Measurements from ENCODE around the gene NPAS3. TPM values are rescaled to one million over a fixed set of nuclear protein-coding genes. Genes with fewer than 3 reads are reported as not detected.

Gene NPAS3
- total RNA-seq, 1 experiment from 2014 or later, result 0.35 TPM

- H3K9me3 Mint-ChIP-seq (ENCODE audit: unreplicated experiment), result no peaks in the 10 kb centered on the region
- TF ChIP-seq CTCF (IDR thresholded peaks at IDR 0.05; ENCODE audit: unreplicated experiment), result no peak
- peak; percentile 36 for DNase-seq (ENCODE audit: unreplicated experiment)
- POLR2A ChIA-PET, result interaction anchor here (0.5 to 0.7 kb wide), 2 partner anchors 9 to 115 kb away, joined by 3 read pairs; no protein-coding TSS in a partner anchor
- no TSS peak for BruUV-seq (replicated peaks)
- H3K27me3 Mint-ChIP-seq (ENCODE audit: insufficient read depth, unreplicated experiment), result no peaks in the 10 kb centered on the region
- peaks cover 11% of the 10 kb centered on the region for H3K4me1 Mint-ChIP-seq (ENCODE audit: insufficient read depth, unreplicated experiment)
- H3K4me3 Mint-ChIP-seq (ENCODE audit: unreplicated experiment), result no peak overlapping the region
- intact Hi-C loops (cut with micrococcal nuclease), result loop anchor here (5.0 kb wide), 1 partner anchor 486 kb away; no protein-coding TSS in a partner anchor
- no peak overlapping the region for H3K27ac Mint-ChIP-seq (ENCODE audit: low read depth, unreplicated experiment)
- CTCF ChIA-PET, result interaction anchor here (0.5 to 18.2 kb wide), 6 partner anchors 20 to 487 kb away, joined by 3 to 408 read pairs (median 8); no protein-coding TSS in a partner anchor
- peaks cover 6% of the 10 kb centered on the region for H3K36me3 Mint-ChIP-seq (ENCODE audit: insufficient read depth, unreplicated experiment)
These were observed 897.7 kb downstream of the NPAS3 start for GRCh38 chr14:33836203-33836899.

GRCh38 chr14:33836900-33837577 is 898.4 kb downstream of the NPAS3 start:
- Mint-ChIP-seq H3K36me3 (ENCODE audit: insufficient read depth, unreplicated experiment) (peaks cover 6% of the 10 kb centered on the region), H3K27ac (ENCODE audit: low read depth, unreplicated experiment) (no peak overlapping the region), H3K4me1 (ENCODE audit: insufficient read depth, unreplicated experiment) (peaks cover 11% of the 10 kb centered on the region), H3K4me3 (ENCODE audit: unreplicated experiment) (no peak overlapping the region), H3K27me3 (ENCODE audit: insufficient read depth, unreplicated experiment) (no peaks in the 10 kb centered on the region), H3K9me3 (ENCODE audit: unreplicated experiment) (no peaks in the 10 kb centered on the region)
- POLR2A ChIA-PET, result interaction anchor here (0.5 to 0.7 kb wide), 2 partner anchors 9 to 115 kb away, joined by 3 read pairs; no protein-coding TSS in a partner anchor
- CTCF ChIA-PET, result interaction anchor here (0.5 to 18.2 kb wide), 11 partner anchors 11 to 488 kb away, joined by 3 to 408 read pairs (median 9); no protein-coding TSS in a partner anchor
- BruUV-seq (replicated peaks), result no TSS peak
- intact Hi-C loops (cut with micrococcal nuclease), result loop anchor here (5.0 kb wide), 1 partner anchor 485 kb away; no protein-coding TSS in a partner anchor
- no peak for TF ChIP-seq CTCF (IDR thresholded peaks at IDR 0.05; ENCODE audit: unreplicated experiment)
- no peak for DNase-seq (ENCODE audit: unreplicated experiment)

GRCh38 chr14:33837943-33838683 is 899.4 kb downstream of the NPAS3 start:
- H3K9me3 Mint-ChIP-seq (ENCODE audit: unreplicated experiment), result no peaks in the 10 kb centered on the region
- POLR2A ChIA-PET, result interaction anchor here (0.6 to 1.2 kb wide), 3 partner anchors 225 to 462 kb away, joined by 3 read pairs; no protein-coding TSS in a partner anchor
- H3K4me1 Mint-ChIP-seq (ENCODE audit: insufficient read depth, unreplicated experiment), result peaks cover 11% of the 10 kb centered on the region
- TF ChIP-seq CTCF (IDR thresholded peaks at IDR 0.05; ENCODE audit: unreplicated experiment), result no peak
- no peak overlapping the region for H3K4me3 Mint-ChIP-seq (ENCODE audit: unreplicated experiment)
- intact Hi-C loops (cut with micrococcal nuclease), result loop anchor here (2.0 to 5.0 kb wide), 2 partner anchors 484 to 1261 kb away; no protein-coding TSS in a partner anchor
- no peak for DNase-seq (ENCODE audit: unreplicated experiment)
- no peak overlapping the region for H3K27ac Mint-ChIP-seq (ENCODE audit: low read depth, unreplicated experiment)
- no peaks in the 10 kb centered on the region for H3K27me3 Mint-ChIP-seq (ENCODE audit: insufficient read depth, unreplicated experiment)
- CTCF ChIA-PET, result interaction anchor here (0.6 to 18.2 kb wide), 25 partner anchors 10 to 1262 kb away, joined by 3 to 408 read pairs (median 3); no protein-coding TSS in a partner anchor
- no TSS peak for BruUV-seq (replicated peaks)
- peaks cover 6% of the 10 kb centered on the region for H3K36me3 Mint-ChIP-seq (ENCODE audit: insufficient read depth, unreplicated experiment)
